ENCODE results near the gene ST6GALNAC5. TPM values are rescaled to one million over a fixed set of nuclear protein-coding genes. Genes with fewer than 3 reads are reported as not detected.
"Not testable (repeated sequence)": the region's sequence is repeated elsewhere in the genome, so short reads cannot be mapped to it uniquely, and the experiment has no call there.

Gene ST6GALNAC5
- polyA plus RNA-seq, 1 experiment: 3.0 TPM

DNA sequence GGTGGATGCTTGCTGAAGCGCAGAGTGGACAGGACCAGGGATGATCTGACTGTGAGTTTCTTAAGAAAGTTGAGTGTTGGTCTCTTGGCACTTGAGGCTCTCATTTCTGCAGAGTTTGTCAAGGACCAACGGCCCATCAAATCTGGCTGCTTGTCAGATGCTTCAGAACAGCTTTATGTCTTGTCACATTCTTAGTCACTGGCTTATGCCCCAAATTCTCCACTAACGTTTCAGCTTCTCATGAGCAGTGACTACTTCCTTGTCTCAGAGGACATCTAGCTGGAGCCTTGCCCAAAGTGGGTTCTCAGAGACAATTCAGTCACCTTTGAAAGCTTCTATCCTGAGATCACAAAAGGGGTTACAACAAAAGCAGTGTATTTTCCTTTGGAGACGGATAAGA, 92.3 kb downstream of the ST6GALNAC5 start:
- Histone ChIP-seq H3K27me3 (ENCODE audit: control insufficient read depth, insufficient read depth, low read length) (no peaks in the 10 kb centered on the region), H3K36me3 (ENCODE audit: control insufficient read depth, insufficient read depth, low read length) (no peaks in the 10 kb centered on the region), H3K4me3 (ENCODE audit: low read depth, low read length) (no peak overlapping the region)
- ChIA-PET POLR2A (no interaction called here), CTCF (no interaction called here)
- TF ChIP-seq, protein P1, sequence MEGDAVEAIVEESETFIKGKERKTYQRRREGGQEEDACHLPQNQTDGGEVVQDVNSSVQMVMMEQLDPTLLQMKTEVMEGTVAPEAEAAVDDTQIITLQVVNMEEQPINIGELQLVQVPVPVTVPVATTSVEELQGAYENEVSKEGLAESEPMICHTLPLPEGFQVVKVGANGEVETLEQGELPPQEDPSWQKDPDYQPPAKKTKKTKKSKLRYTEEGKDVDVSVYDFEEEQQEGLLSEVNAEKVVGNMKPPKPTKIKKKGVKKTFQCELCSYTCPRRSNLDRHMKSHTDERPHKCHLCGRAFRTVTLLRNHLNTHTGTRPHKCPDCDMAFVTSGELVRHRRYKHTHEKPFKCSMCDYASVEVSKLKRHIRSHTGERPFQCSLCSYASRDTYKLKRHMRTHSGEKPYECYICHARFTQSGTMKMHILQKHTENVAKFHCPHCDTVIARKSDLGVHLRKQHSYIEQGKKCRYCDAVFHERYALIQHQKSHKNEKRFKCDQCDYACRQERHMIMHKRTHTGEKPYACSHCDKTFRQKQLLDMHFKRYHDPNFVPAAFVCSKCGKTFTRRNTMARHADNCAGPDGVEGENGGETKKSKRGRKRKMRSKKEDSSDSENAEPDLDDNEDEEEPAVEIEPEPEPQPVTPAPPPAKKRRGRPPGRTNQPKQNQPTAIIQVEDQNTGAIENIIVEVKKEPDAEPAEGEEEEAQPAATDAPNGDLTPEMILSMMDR (IDR thresholded peaks at IDR 0.05; ENCODE audit: insufficient read depth, low read depth, low read length): no peak
- no peak for DNase-seq (ENCODE audit: low read depth)

DNA sequence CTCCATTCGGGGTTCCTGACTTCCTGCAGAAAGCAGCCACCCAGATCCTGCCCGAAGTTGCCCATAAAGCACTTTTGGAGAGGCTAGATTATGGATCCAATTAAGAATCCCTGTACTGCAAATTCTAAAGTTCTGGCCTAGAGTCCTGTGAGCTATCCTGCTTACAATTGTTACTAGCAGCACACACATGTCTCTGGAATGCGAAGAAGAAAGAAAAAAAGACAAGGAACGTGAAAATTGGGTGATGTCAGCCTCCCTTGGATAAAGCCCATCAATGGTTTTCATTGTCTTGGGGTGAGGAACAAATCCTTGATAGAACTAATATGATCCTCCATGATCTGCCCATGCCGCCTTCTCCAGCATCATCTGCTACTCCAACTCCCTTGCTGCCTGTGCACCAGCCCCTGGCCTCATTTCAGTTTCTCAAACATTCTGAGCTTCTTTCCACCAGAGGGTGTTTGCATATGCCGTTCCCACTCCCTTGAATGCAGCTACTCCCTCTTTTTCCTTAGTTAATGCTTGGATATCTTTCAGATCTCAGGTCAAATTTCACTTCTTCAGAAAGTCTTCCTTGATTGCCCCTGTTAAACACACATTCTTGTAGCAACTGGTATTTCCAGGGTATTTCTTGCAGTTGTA, 94.0 kb downstream of the ST6GALNAC5 start:
- CTCF ChIA-PET: no interaction called here
- H3K27me3 ChIP-seq (ENCODE audit: control insufficient read depth, insufficient read depth, low read length): no peaks in the 10 kb centered on the region
- POLR2A ChIA-PET: interaction anchor here (0.6 kb wide), 1 partner anchor 663 kb away, joined by 6 read pairs; no protein-coding TSS in a partner anchor
- H3K36me3 ChIP-seq (ENCODE audit: control insufficient read depth, insufficient read depth, low read length): no peaks in the 10 kb centered on the region
- TF ChIP-seq, protein P1 (IDR thresholded peaks at IDR 0.05; ENCODE audit: insufficient read depth, low read depth, low read length): no peak
- no peak overlapping the region for H3K4me3 ChIP-seq (ENCODE audit: low read depth, low read length)
- DNase-seq (ENCODE audit: low read depth): peak; percentile 39

DNA sequence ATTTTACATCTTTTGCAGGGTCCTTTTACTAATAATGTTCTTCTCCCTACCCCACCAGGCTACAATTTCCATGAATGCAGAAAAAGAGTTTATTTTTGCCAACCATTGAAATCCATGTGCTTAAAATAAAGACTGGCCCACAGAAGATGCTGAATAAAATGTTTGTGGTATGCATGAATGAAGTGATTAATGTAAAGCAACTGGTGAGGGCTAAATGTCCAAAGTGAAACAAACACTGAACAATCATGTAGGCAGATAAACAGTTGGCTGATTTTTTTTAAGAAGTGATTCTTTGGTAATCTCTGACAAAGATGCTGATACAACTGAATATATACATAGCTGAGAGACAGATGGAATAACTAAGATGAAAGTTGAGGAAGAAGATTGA, 94.5 kb downstream of the ST6GALNAC5 start:
- CTCF ChIA-PET: no interaction called here
- DNase-seq (ENCODE audit: low read depth): no peak
- POLR2A ChIA-PET: interaction anchor here (0.6 kb wide), 1 partner anchor 663 kb away, joined by 6 read pairs; no protein-coding TSS in a partner anchor
- no peak overlapping the region for H3K4me3 ChIP-seq (ENCODE audit: low read depth, low read length)
- no peaks in the 10 kb centered on the region for H3K27me3 ChIP-seq (ENCODE audit: control insufficient read depth, insufficient read depth, low read length)
- no peaks in the 10 kb centered on the region for H3K36me3 ChIP-seq (ENCODE audit: control insufficient read depth, insufficient read depth, low read length)
- TF ChIP-seq, protein P1 (IDR thresholded peaks at IDR 0.05; ENCODE audit: insufficient read depth, low read depth, low read length): no peak

DNA sequence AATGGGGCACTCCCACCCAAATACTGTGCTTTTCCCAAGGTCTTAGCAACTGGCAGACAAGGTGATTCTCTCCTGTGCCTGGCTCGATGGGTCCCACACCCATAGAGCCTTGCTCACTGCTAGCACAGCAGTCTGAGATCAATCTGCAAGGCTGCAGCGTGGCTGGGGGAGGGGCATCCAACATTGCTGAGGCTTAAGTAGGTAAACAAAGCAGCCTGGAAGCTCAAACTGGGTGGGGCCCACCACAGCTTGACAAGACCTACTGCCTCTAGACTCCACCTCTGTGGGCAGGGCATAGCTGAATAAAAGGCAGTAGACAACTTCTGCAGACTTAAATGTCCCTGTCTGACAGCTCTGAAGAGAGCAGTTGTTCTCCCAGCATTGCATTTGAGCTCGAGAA, 114.0 kb downstream of the ST6GALNAC5 start:
- H3K27me3 ChIP-seq (ENCODE audit: control insufficient read depth, insufficient read depth, low read length); H3K4me3 ChIP-seq (ENCODE audit: low read depth, low read length); DNase-seq (ENCODE audit: low read depth); CTCF ChIA-PET; H3K36me3 ChIP-seq (ENCODE audit: control insufficient read depth, insufficient read depth, low read length); POLR2A ChIA-PET: not testable (repeated sequence)

DNA sequence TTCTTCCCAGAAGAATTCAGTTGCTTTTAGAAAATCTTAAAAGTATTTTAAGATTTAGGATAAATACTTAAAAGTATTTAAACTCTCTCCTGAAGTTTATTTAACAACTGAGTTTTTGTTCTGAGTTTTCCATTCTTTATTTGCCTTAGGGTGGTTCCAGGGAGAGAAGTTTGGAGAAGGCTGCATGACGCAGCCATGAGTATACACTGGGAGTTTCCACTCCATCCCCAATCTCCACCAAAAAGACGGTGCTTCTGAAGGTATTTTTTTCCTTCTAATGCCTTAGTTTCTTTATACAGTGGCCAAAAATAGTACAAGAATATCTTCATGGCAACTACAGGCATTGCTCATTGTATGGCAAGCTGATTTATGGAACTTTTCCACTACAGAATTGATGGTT, 122.7 kb downstream of the ST6GALNAC5 start:
- POLR2A ChIA-PET: no interaction called here
- no peak for DNase-seq (ENCODE audit: low read depth)
- TF ChIP-seq, protein P1 (IDR thresholded peaks at IDR 0.05; ENCODE audit: insufficient read depth, low read depth, low read length): no peak
- H3K36me3 ChIP-seq (ENCODE audit: control insufficient read depth, insufficient read depth, low read length): no peaks in the 10 kb centered on the region
- no peaks in the 10 kb centered on the region for H3K27me3 ChIP-seq (ENCODE audit: control insufficient read depth, insufficient read depth, low read length)
- CTCF ChIA-PET: no interaction called here
- no peak overlapping the region for H3K4me3 ChIP-seq (ENCODE audit: low read depth, low read length)

DNA sequence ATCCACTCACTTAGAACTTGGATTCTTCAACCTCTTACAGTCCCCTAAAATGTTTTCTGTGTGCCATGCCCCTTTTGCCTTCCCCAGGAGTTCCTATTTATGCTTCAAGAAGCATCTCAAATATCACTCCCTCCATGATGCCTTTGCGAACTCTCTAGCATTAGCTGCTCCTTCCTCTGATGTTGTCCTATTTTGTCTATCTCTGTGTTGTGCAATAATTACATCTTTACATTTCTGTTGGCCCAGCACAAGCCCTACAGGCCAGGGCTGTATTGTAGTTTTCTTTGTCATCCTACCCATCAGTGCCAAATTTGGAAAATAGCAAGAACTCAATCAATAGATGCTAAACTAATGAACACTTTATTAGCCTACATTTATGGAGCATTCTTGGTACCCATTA, 125.8 kb downstream of the ST6GALNAC5 start:
- Histone ChIP-seq H3K4me3 (ENCODE audit: low read depth, low read length) (no peak overlapping the region), H3K36me3 (ENCODE audit: control insufficient read depth, insufficient read depth, low read length) (no peaks in the 10 kb centered on the region), H3K27me3 (ENCODE audit: control insufficient read depth, insufficient read depth, low read length) (no peaks in the 10 kb centered on the region)
- ChIA-PET POLR2A (no interaction called here), CTCF (interaction anchor here (0.9 kb wide), 1 partner anchor 97 kb away, joined by 3 read pairs; no protein-coding TSS in a partner anchor)
- no peak for DNase-seq (ENCODE audit: low read depth)
- TF ChIP-seq, protein P1 (IDR thresholded peaks at IDR 0.05; ENCODE audit: insufficient read depth, low read depth, low read length): no peak
